GM21390 (cell line): ENCODE results near the gene ZNF280B.
A peak's percentile ranks its signal among the peaks of the same experiment; 100 is the strongest.
"Not testable (repeated sequence)": the region's sequence is repeated elsewhere in the genome, so short reads cannot be mapped to it uniquely, and the experiment has no call there.

Source experiments
- ATAC-seq: cut with Tn5 transposase; IDR thresholded peaks from one replicate; pipeline ENCODE4 v1.9.1; 2021; ENCODE audit not compliant: unreplicated experiment

Gene ZNF280B

GRCh38 chr22:22465094-22465602 is 43.4 kb downstream of the ZNF280B start:
- no peak for ATAC-seq

GRCh38 chr22:22464541-22465054 is 43.9 kb downstream of the ZNF280B start:
- no peak for ATAC-seq

- ATAC-seq: no peak
Observed at GRCh38 chr22:22463855-22464540, 44.5 kb downstream of the ZNF280B start.

GRCh38 chr22:22462813-22463567 is 45.6 kb downstream of the ZNF280B start:
- ATAC-seq: no peak

- ATAC-seq: no peak
Observed at GRCh38 chr22:22461583-22461982, 47.0 kb downstream of the ZNF280B start.

- ATAC-seq: no peak
Observed at GRCh38 chr22:22461111-22461510, 47.4 kb downstream of the ZNF280B start.

GRCh38 chr22:22460635-22461034 is 47.9 kb downstream of the ZNF280B start:
- no peak for ATAC-seq

- ATAC-seq: no peak
Observed at GRCh38 chr22:22460060-22460459, 48.5 kb downstream of the ZNF280B start.

- ATAC-seq: no peak
Observed at GRCh38 chr22:22458896-22459588, 49.5 kb downstream of the ZNF280B start.

- no peak for ATAC-seq
Observed at GRCh38 chr22:22458387-22458786, 50.2 kb downstream of the ZNF280B start.

- ATAC-seq: no peak
Observed at GRCh38 chr22:22454997-22455396, 53.5 kb downstream of the ZNF280B start.

GRCh38 chr22:22452996-22453686 is 55.4 kb downstream of the ZNF280B start:
- no peak for ATAC-seq

- ATAC-seq: no peak
Observed at GRCh38 chr22:22452211-22452610, 56.3 kb downstream of the ZNF280B start.

GRCh38 chr22:22450343-22450839 is 58.2 kb downstream of the ZNF280B start:
- ATAC-seq: peak; percentile 91

- ATAC-seq: no peak
Observed at GRCh38 chr22:22449819-22450218, 58.7 kb downstream of the ZNF280B start.

GRCh38 chr22:22446517-22446916 is 62.0 kb downstream of the ZNF280B start:
- no peak for ATAC-seq

- ATAC-seq: not testable (repeated sequence)
Observed at GRCh38 chr22:22444007-22444589, 64.4 kb downstream of the ZNF280B start.

GRCh38 chr22:22442928-22443709 is 65.4 kb downstream of the ZNF280B start:
- no peak for ATAC-seq

- ATAC-seq: not testable (repeated sequence)
Observed at GRCh38 chr22:22441626-22442025, 66.9 kb downstream of the ZNF280B start.
